DND-41 (cell line): ENCODE data around the gene PREX1.

Experiments used
- EZH2 ChIP-seq: IDR thresholded peaks from 3 replicates; pipeline ENCODE4 v1.6.1; 2012; ENCODE audit warnings: borderline replicate concordance, low read depth, mild to moderate bottlenecking, moderate library complexity, low read length, inconsistent platforms; ENCODE audit not compliant: severe bottlenecking
- TF ChIP-seq, protein P1 (sequence below): IDR thresholded peaks from 2 replicates; pipeline ENCODE4 v1.5.1; 2012; ENCODE audit warnings: borderline replicate concordance, low read length, moderate library complexity, mild to moderate bottlenecking; ENCODE audit not compliant: poor library complexity, severe bottlenecking; ENCODE audit errors: extremely low read depth

DNA sequence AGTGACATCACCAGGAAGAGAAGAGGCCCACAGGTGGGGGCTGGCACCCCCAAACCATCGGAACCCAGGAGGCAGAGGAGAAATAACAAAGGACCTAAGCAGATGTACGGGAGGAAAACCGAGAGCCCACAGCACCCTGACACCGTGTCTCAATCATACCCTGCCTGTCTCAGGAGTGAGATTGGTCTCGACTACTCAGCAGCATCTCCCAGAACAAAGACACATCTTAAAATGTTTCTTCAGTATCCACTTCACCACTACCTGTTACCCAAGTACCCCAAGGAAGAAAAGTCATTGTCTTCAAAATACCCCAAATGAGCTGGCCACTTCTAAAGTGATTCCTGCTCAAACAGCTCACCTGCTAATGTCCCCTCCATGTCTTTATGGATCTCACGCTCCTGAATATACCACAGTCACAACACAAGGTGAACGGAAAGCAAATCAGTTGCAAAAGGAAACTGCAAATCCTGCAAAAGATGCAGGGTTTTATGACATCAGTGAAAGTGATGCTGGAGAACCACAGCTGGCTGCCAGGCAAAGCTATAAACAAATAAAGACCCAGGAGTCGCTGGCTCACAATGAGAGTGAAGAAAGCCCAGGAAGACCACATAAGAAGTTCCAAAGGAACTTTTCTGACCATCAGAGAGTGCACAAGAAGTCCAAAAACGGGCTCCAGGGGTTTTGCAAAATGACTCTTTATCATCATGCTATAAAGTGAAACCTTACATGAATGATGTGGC, 44.1 kb downstream of the PREX1 start:
- TF ChIP-seq, protein P1, sequence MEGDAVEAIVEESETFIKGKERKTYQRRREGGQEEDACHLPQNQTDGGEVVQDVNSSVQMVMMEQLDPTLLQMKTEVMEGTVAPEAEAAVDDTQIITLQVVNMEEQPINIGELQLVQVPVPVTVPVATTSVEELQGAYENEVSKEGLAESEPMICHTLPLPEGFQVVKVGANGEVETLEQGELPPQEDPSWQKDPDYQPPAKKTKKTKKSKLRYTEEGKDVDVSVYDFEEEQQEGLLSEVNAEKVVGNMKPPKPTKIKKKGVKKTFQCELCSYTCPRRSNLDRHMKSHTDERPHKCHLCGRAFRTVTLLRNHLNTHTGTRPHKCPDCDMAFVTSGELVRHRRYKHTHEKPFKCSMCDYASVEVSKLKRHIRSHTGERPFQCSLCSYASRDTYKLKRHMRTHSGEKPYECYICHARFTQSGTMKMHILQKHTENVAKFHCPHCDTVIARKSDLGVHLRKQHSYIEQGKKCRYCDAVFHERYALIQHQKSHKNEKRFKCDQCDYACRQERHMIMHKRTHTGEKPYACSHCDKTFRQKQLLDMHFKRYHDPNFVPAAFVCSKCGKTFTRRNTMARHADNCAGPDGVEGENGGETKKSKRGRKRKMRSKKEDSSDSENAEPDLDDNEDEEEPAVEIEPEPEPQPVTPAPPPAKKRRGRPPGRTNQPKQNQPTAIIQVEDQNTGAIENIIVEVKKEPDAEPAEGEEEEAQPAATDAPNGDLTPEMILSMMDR: no peak
- TF ChIP-seq EZH2: no peak
